Kidney glomerular epithelial cell (primary cell): ENCODE data around the gene SIX4.
"Not testable (repeated sequence)": the region's sequence is repeated elsewhere in the genome, so short reads cannot be mapped to it uniquely, and the experiment has no call there.

ENCODE experiments used
- DNase-seq: peaks from one replicate; lab custom pipeline; 2025; lab: John Stamatoyannopoulos, UW

SIX4 gene

DNA sequence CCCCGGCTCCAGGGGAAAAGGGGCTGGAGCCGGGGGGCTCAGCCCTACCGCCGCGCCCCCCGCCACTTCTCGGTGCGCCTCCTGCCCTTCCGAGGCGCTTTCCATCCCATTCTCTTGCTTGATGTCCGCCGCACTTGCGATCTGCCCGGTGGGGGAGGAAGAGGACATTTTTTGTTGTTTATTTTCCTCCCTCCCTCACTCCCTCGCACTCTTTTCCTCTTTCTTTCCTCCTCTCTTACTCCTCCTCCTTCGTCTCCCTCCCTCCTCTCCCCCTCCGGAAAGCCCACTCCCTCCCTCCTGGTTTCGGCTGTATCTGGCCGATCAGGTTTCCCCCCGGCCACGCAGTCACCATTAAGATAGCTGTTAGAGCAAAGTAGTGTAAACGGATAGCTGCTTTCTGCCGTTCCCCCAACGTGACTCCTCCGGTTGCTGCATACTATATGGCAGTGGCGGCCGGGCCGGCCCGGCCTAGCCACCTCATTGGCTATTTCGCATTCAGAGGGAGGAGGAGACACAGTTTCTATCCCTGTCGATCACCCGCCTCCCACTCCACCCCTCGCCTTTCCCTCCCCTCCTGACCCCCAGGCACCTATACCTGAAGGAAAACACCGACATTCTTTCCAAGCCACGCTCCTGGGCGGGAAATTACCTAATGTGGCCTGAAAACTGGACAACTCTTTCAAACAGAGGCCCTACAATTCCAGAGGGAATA is at the start of gene SIX4:
SIX4 (minus strand) TSS at position 445 of the 712 bp plus-strand sequence; CDS start at position 168, 277 bp downstream.
- DNase-seq = peak; percentile 70

DNA sequence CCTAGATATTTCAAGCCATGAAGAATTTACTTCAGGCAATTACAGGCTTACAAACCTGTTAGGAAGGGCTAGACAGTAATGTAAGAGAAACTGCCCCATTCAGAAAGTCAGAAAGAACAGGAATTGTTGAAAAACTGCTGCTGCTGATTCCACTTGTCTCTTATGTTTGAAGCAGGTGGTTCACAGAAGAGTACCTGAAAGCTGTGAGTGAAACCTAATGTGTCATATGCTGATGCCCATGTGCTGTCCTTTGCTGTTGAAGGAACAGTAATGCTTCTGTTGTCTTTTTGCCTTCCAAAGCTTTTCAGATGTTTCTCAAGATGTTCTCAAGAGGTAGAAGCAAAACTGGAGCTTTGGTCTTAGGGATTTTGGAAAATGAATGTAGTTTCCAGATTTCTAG is 49.4 kb upstream of the SIX4 start:
- no peak for DNase-seq

DNA sequence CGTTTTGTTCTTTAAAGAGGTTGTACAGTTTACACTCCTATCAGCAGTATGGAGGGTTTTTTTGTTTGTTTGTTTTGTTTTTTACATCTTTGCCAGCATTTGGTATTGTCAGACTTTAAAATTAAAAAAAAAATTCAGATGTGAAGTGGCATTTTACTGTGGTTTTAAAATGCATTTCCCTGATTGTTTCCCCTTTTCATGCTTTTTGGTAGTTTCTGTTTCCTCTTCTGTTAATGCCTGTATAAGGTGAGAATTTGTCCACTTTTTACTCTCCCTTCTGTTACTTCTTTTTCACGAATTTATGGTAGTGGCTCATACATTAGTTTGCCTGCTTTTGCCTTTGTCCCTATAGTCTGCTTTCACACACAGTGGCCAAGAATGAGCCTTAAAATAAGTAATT is 47.0 kb upstream of the SIX4 start:
- DNase-seq = no peak

DNA sequence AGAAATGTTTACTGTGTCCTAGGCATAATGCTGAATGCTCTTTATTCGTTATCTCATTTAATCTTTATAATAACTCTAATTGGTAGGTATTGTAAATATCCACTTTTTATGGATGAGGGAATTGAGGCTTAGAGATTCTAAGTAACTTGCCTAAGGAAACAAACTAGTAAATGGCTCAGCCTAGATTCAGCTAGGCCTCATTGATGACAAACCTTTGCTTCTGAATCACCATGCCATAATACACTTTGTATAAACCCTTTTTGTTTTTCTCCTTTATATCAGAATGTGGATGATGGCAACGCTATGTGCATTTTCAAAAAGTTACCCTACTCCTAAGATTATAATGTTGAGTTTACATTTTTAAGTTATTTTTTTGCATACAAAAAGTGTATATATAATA is 44.5 kb upstream of the SIX4 start:
- DNase-seq = no peak

DNA sequence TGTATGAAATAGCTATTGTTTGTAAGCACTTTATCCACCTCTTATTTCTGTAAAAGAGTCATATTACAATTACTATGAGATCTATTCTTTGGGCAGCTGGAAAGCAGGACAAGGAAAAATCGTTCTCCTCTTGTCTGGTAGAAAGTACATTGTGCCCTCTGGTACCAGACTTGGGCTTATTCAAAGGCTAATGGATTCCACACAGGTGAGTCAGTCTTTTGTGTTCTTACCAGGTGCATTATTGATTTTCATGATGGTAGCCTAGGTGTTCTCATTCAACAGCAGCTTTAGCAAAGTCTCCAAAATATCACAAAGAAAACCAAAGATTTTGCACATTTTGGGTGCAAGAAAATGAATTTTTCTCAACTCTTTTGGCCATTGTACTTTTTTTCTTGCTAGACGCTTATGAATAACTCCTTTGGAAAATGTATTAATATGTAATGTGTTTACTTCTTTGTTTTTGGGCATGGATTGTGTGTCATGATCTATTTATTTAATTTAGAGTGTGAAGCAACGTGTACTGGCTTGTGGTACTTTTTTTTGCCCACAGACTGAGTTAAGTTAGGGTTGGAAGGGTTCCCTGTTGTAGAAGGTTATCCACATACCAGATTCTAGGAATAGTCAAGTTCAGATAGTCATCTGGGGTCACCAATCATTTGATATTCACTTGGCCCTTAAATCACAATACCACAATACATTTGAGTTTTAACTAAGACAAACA is 36.7 kb upstream of the SIX4 start:
- no peak for DNase-seq

DNA sequence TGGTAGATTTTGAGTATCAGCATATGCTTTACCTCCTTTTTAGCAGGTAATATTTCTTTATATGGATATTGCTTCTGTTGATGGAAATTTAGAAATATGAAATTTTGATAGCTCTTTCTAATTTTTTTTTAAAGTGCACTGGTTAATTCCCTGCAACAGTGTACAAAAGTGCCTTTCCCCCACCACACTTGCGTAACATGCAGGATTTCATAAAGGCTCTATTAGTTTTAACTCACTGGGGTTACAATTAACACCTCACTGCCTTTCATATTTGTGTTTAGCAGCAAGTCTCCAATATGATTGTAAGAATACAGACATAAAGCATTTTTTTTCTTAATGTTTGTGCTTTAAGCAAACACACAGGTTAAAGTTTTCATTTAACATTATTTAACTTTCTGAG is 36.1 kb upstream of the SIX4 start:
- no peak for DNase-seq

DNA sequence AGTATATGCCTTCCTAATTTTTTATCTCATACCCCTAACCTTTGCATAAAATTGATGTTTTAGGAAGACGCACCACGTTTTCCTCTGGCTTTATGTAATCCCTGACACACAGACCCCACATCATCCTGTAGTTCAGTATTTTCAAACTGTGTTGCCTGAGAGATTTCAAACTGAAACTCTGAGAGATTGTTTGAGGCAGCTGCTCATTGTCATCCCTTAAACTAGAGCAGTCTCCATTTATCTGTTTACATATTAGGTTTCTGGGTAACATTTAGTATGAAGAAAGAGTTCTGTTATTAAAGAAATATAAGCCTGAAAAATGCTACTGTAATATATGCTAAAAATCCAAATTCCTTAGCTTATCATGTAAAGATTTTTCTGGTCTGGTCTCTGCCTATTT is 34.7 kb upstream of the SIX4 start:
- no peak for DNase-seq

DNA sequence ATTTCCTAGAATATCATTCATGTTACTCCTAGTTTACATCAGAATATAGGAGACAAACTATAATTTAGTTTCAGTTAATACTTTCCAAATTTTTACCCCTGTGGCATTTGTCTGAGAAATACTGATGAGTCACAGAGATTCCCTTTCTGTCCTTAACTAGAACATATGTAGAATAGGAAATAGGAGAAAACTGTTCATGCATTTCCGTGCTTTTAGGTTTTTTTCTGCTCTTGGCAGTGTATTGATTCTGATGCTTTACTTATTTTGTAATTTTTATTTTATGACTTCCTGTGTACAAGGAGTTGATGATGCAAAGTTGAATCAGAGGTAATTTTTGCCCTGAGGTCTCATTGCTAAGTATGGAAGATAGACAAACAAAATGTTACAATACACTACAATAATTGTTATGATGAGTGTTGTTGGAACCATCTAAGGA is 33.4 kb upstream of the SIX4 start:
- DNase-seq = no peak

DNA sequence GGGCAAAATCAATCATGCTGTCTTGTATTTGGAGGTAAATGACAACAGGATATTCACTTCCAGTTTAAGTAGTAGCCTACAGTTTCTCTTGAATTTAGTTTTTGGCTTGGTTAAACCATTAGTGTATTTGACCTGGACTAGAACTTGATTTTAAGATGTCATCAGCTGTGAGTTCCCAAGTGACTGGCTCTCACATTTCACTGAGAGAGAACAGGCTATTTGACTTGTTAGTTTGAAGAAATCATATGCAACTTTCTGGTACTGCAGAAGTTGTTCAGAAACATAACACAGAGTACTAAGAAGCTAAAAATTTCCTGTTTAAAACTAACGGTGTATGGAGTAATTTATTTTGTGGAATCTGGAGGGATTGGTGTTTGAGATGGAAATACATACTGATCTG is 32.7 kb upstream of the SIX4 start:
- no peak for DNase-seq

DNA sequence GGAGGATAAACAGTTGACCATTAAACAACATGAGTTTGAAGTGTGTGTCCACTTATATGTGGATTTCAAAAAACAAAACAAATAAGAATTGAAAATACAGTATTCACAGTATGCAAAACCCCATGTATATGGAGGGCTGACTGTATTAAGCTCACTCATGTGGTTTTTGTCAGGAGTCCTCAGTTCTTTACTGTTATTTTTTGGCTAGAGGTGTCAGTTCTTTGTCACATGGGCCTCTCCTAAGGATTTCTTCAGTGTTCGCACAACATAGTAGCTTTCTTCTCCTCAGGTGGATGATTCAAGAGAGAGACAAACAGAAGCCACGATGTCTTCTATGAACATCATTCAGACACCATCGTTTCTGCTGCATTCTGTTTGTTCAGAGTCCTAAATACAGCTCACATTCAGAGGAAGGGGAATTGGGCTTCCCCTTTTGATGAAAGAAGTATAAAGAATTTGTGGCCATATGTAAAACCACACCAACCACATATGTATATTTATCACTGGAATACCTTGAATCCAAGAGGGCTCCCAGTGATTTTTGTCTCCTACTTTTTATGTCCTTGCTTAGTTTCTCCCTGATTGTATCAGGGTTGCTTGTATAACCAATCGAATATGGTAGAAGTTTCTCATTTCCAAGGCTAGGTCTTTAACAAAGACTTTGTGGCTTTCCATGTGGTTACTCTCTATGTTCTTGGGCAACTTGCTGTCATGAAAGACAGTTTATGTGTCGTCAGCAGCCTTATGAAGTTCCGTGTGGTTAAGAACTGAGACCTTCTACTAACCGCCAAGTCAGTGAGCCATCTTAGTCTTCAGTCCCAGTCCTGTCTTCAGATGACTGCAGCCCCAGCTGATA is 29.3 kb upstream of the SIX4 start:
- DNase-seq = no peak

DNA sequence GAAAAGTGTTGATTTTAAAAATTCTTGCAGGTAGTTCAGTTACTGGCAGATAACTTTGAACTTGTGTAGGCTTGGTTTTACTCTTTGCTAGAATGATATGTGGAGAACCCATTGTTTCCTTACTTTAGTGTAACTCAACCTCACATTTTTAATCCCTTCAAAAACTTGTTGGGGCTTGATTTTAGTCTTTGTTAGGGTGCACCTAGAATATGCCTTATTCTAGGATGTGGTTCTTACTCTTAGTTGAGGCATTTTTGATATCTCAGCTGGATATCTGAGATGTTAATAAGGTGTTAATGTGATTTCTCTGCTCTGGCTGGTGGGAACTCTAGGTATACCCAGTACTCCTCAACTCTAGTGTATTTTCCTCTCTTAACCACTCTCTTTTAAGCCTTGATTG is 20.4 kb upstream of the SIX4 start:
- DNase-seq = no peak

DNA sequence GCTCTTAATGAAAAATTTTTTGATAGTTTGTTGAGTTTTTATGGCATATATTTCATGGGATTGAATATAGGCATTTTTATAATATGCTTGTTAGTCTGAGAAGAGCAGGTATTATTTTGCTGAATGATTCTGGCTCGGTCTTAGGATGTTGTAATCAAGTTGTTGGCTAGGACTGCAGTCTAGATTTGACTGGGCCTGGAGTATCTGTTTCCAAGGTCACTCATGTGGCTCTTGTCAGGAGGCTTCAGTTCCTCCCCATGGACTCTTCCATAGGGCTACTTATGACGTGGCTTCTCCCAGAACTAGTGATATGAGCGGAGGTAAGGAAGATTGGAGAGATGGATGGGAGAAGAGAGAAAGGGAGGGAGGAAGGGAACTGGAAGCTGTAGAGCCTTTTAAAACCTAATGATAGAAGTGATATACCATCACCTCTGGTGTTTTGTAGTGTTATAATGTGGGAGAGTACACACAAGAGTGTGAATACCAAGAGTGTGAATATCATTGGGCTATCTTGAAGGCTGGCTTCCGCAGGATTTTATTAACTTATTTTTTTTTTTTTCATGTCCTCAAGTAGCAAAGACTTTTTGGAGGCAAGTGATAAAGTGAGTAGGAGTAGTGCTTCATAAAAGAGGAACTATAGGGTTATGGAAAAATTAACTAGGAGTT is 14.8 kb upstream of the SIX4 start:
- no peak for DNase-seq

DNA sequence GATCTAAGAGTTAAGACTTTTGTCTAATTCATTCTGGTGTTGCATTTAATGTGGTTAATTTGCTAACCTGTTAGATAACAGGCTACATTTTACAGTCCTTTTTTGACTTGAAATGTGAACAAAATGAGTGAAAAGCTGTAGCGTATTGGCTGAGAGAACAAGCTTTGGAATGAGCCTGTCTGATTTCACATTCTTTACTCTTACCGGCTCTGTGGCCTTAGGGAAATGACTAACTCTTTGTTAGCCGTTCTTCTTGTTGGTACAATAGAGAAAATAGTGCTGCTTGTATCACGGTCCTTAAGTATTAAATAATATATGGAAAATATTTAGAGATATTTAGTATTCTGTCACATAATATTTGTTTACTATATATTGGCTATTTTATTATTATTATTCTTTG is 12.3 kb upstream of the SIX4 start:
- peak; percentile 62 for DNase-seq

DNA sequence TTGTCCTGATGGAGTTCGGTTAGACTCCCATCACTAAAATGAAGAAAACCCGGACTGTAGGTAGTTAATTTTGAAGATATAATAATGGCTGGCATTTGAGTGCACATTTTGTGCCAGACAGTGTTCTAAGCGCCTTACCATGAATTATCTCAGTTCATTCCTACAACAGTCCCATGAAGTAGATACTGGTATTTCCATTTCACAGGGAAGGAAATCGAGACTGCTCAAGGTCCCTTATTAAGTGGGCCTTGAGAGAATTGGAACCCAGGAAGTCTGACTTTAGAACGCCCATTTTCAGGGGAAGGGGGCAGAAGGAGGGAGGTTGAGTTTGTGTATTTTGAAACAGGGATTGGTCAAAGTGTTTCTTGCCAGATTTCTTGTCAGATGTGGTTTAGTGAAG is 11.3 kb upstream of the SIX4 start:
- no peak for DNase-seq

DNA sequence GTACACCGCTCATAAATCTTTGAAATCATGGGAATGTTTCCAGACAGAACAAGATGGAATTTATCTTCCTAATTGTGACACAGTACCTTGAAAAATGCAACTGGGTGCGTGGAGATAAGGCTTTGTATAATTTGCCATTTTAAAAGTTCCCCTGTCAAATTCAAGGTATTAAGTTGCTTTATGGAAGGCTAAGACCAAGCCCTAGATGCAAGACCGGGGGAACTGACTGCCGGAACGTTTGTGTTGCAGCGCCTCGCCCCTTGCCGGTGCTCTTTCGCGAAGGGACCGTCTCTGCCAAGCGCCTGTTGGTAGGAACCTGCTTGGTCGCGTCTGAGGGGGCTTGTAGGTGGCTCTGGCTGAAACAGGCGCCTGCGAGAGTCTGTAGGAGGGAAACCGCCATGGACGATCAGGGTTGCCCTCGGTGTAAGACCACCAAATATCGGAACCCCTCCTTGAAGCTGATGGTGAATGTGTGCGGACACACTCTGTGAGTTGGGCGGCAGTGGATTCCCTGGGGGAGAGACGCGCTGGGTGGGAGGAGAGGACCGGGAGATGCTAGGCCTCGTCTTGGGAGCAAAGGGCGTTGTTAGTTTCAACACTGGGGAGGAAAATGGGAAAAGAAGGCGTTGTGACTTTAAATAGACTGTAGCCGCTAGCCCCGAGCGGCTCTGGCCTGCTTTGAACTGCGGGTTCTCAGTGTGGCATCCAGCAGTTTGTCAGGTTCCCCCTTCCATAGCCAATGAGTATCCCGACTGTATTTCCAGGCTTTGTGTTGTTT is 10.5 kb upstream of the SIX4 start, which contains the start of gene MNAT1:
MNAT1 (plus strand) TSS at position 297 of the 778 bp plus-strand sequence; CDS start at position 399, 102 bp downstream.
- peak; percentile 81 for DNase-seq

DNA sequence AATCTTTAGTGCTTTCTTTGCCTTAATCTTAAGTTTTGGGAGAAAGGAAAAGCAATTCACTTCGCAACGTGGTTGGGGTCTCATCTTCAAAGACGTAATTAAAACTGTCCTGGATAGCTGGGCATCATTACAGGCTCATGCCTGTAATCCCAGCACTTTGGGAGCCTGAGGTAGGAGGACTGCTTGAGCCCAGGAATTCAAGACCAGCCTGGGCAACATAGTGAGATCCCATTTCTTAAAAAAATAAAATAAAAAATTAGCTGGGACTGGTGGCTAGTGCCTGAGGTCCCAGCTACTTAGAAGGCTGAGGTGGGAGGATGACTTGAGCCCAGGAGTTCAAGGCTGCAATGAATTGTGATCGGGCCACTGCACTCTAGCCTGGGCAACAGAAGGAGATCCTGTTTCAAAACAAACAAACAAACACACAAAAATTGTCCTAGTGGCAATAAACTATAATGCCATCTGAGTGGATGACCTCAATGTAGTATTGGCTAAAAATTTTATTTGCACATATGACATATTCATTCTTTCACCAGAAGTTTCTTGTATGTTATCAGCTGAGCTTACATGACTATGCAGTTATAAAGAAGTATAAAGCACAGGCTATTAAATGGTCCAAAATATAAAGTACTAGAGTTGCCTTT is 8.8 kb upstream of the SIX4 start:
- no peak for DNase-seq

DNA sequence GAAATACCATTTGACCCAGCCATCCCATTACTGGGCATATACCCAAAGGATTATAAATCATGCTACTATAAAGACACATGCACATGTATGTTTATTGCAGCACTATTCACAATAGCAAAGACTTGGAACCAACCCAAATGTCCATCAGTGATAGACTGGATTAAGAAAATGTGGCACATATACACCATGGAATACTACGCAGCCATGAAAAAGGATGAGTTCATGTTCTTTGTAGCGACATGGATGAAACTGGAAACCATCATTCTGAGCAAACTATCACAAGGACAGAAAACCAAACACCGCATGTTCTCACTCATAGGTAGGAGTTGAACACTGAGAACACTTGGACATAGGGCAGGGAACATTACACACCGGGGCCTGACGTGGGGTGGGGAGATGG is 7.1 kb upstream of the SIX4 start:
- not testable (repeated sequence) for DNase-seq

DNA sequence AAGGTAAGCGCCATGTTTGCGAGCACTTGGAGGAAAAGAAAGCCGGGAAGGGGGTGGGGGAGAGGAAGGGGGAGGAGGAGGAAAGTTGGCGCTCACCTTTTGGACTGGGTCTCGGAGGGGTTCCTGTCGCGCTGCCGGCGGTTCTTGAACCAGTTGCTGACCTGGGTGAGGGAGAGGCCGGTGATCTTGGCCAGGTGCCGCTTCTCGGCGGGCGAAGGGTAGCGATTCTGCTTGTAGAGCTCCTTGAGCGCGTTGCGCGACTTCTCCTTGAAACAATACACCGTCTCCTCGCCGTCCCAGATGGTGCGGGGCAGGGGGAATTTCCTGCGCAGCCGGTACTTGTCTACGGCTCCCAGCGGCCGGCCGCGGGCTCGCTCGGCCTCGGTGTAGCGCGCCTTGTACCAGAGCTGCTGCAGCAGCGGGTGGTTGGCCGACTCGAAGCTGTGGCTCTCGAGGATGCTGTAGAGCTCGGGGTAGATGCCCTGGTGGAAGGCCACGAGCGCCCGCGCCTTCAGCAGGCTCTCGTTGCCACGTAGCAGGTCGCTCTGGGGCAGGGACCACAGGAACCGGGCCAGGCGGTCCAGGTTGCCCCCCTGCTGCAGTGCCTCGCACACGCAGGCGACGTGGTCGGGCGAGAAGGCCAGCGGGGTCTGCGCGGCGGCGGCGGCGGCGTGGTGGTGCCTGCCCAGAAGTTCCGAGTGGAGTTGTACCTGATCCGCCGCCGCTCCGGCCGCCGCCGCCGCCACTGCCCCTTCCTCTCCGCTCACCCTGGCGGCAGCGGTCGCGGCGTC is 840 bp downstream of the SIX4 start:
- DNase-seq = peak; percentile 31

DNA sequence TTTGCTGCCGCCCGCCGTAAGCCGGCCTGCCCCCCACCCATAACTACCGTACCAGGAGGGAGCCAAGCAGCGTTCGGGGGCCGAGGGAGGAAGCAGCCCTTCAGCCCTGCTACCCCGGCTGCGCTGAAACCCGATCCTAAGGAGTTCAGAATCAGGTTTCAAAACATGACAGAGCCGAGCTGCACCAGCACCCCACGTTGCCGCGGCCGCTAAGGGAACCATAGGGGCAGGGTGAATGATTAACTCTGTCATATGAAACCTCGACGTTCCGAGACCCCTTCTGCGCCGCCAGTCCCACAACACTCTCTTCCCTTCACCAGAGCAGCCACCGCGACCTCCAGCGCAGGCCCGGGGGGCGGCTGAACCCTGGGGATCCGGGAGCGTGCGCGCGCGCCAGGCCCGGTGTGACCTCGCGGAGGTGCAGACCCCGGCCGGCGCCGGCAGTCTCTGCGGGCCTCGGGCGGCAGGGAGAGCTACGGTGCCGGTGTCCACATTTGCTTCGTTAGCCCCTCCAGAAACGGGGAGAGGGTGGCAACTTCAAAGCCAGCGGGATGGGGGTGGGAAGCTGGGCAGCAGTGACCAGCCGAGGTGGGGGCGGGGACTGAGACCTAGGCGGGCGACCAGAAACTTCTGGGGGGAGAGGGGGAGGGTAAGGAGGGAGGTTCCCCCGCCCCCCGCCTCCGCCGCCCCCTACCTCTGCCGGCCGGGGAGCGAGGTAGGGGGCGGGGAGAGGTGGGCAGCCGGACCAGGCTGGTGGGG is 1.6 kb downstream of the SIX4 start:
- DNase-seq = peak; percentile 3

DNA sequence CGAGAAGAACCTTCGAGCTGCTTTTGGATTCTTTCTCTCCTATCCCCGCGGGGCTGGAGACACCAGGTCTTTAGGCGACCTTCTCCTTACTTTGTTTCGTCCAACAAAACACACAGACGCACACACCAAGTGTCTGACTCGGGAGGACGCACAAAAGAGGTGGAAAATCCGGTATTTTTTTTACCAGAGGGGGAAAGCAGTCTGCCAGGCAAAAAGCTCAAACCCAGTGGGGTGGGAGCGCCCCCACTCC is 2.1 kb downstream of the SIX4 start:
- no peak for DNase-seq
